ENCODE measurements around the gene UGP2. TPM values are rescaled to one million over a fixed set of nuclear protein-coding genes. Genes with fewer than 3 reads are reported as not detected.

Gene UGP2
- total RNA-seq, 1 donor = 221 TPM

DNA sequence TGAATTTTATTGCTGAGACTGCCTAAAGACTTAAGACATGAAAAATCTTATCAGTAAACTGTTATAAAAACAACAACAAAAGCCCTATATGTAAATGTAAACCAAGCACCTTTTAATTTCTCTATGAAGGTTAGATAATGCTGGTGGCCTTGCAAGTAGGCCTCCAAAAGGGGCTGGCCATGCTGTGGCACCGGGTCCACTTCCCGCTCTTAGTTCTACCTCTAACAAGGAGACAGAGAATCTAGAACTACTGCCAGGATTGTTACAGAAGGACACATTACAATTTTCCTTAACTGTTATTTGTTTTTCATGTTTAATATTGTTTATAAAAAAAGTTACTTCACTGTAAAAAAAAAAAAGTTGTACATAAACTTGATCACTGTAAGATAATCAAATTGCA, 49.0 kb downstream of the UGP2 start:
- TF ChIP-seq, protein P1, sequence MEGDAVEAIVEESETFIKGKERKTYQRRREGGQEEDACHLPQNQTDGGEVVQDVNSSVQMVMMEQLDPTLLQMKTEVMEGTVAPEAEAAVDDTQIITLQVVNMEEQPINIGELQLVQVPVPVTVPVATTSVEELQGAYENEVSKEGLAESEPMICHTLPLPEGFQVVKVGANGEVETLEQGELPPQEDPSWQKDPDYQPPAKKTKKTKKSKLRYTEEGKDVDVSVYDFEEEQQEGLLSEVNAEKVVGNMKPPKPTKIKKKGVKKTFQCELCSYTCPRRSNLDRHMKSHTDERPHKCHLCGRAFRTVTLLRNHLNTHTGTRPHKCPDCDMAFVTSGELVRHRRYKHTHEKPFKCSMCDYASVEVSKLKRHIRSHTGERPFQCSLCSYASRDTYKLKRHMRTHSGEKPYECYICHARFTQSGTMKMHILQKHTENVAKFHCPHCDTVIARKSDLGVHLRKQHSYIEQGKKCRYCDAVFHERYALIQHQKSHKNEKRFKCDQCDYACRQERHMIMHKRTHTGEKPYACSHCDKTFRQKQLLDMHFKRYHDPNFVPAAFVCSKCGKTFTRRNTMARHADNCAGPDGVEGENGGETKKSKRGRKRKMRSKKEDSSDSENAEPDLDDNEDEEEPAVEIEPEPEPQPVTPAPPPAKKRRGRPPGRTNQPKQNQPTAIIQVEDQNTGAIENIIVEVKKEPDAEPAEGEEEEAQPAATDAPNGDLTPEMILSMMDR (IDR thresholded peaks at IDR 0.05; ENCODE audit: insufficient read depth, low read depth, low read length) = no peak
- no peak overlapping the region for H3K4me3 ChIP-seq (ENCODE audit: low read depth, low read length)
- no peak for DNase-seq (ENCODE audit: low read depth)

DNA sequence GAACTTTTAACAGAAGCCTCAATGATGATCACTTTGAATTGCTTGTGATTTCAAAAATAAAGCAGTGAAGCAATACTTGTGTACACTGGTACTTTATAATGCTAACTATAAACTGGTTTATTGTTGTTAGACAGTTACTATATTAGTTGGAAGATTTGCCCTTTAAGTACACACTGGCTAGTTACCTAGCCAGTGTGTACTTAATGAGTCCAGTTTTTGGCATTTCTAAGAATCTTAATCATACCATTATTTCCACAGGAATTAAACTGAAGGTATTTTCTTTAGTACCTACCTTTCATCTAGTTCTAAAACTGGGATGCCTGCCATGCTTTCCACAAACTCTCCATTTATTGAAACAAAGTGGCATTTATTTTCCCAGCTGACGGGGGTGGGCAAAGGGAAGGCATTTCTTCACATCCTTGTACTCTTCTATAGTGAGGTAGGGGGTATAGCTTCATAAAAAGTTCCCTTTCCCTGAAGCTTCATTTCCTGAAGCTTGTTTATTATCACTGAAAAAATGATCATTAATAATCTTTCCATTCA, 49.9 kb downstream of the UGP2 start:
- no peak overlapping the region for H3K4me3 ChIP-seq (ENCODE audit: low read depth, low read length)
- TF ChIP-seq, protein P1 (IDR thresholded peaks at IDR 0.05; ENCODE audit: insufficient read depth, low read depth, low read length) = no peak
- no peak for DNase-seq (ENCODE audit: low read depth)

DNA sequence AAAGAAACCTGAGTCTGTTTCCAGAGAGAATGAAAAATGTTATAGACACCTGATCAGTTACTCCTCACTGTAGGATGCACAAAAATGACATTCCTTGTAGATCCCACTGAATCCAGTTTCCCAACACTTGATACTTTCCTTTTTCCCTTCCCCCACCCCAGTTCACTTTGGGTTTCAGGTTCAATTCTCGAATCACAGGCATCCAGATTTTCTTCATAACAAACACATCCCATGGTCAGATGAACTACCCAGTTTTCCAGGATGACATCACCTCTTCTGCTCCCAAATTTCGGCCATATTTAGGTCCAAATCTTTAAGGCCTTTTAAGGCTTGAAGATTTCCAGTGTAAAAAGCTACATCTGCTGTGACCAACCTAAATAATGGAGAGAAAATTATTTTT, 51.5 kb downstream of the UGP2 start:
- H3K4me3 ChIP-seq (ENCODE audit: low read depth, low read length) = no peak overlapping the region
- no peak for DNase-seq (ENCODE audit: low read depth)
- TF ChIP-seq, protein P1 (IDR thresholded peaks at IDR 0.05; ENCODE audit: insufficient read depth, low read depth, low read length) = no peak

DNA sequence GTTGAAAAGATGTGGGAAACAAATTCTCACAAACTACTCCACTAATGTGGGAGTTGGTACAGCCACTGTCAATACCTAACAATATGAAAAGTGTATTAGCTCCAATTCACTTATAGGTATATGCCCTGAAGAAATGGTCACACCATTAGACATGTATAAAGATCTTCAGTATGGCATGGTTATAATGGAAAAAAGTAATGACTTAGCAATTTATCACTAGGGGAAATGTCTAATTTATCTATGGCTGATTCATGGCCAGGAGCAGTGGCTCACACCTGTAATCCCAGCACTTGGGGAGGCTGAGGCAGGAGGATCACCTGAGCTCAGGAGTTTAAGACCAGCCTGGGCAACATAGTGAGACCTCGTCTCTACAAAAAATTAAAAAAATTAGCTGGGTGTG, 52.5 kb downstream of the UGP2 start:
- no peak overlapping the region for H3K4me3 ChIP-seq (ENCODE audit: low read depth, low read length)
- TF ChIP-seq, protein P1 (IDR thresholded peaks at IDR 0.05; ENCODE audit: insufficient read depth, low read depth, low read length) = no peak
- no peak for DNase-seq (ENCODE audit: low read depth)

DNA sequence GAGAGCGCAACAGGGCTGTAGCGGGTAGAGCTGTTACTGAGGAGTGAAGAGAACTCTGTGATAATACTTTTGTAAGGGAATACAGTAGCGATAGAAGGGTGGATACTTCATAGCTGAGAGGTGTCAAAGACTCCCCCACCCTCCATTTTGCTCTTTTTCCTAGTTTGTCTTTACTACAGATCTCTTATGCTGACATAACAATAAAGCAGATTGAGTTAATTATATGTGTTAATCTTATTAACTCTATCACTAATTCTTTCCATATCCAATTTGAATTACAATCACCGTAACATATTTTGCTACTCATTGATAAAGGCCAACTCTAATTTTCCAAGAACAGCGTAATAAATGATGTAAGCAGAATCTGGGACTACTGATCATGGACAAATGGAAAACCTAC, 57.1 kb downstream of the UGP2 start:
- TF ChIP-seq, protein P1 (IDR thresholded peaks at IDR 0.05; ENCODE audit: insufficient read depth, low read depth, low read length) = no peak
- H3K4me3 ChIP-seq (ENCODE audit: low read depth, low read length) = no peak overlapping the region
- DNase-seq (ENCODE audit: low read depth) = no peak

DNA sequence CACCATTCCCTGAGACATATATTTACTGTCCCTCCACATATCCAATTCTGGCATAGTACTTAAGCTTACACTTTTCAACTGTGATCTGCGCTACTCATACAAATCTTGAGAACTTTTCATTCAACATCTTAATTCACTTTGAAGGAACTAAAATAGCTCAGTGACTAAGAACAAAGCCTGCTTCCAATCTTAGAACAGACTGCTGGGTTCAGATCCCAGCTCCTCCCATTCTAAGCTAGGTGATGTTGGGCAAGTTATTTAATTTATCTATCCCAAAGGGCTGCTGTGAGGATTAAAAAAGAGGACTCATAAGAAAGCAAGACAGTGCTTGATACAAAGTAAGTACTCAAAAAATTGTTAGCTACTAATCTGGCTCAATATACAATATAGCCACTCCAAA, 57.9 kb downstream of the UGP2 start:
- no peak overlapping the region for H3K4me3 ChIP-seq (ENCODE audit: low read depth, low read length)
- no peak for DNase-seq (ENCODE audit: low read depth)
- TF ChIP-seq, protein P1 (IDR thresholded peaks at IDR 0.05; ENCODE audit: insufficient read depth, low read depth, low read length) = no peak

DNA sequence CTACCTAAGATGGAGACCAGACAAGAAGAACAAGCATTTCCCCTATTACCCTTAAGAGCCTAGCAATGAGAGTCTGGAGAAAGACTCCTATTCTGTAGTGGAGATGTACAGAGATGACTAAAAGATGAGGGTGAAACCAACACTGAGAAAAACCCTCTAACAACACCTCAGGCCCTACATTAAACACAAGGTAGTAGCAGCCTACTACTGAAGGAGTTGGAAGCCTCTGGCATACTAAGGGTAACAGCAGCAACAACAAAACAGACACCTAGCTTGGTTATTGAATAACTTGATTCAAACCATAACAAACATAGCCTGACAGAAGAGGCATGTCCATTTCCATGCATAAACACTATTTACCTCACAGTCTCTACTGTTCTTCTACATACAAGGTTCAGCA, 60.5 kb downstream of the UGP2 start:
- DNase-seq (ENCODE audit: low read depth) = no peak
- H3K4me3 ChIP-seq (ENCODE audit: low read depth, low read length) = no peak overlapping the region
- TF ChIP-seq, protein P1 (IDR thresholded peaks at IDR 0.05; ENCODE audit: insufficient read depth, low read depth, low read length) = no peak

Measured in fibroblast of villous mesenchyme (primary cell).